Measurements from ENCODE around the gene USP34. TPM values are rescaled to one million over a fixed set of nuclear protein-coding genes. Genes with fewer than 3 reads are reported as not detected.

The USP34 gene
- total RNA-seq, 1 experiment from 2014 or later = 91.4 TPM

DNA sequence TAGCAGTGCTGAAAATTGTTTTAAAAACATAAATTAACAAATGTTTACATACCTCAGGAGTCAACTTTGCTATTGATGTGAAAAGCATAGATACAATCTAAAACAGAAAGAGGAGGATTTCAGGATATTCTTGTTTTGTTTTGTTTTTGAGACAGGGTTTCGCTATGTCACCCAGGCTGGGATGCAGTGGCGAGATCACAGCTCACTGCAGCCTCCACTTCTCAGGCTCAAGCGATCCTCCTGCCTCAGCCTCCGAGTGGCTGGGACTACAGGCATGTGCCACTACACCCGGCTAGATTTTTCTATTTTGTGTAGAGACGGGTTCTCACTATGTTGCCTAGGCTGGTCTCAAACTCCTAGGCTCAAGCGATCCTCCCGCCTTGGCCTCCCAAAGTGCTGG lies 248.3 kb downstream of the USP34 start:
- ChIA-PET POLR2A (interaction anchor here (0.5 kb wide), 1 partner anchor 17 kb away, joined by 9 read pairs; no protein-coding TSS in a partner anchor), CTCF (no interaction called here)
- Histone ChIP-seq H3K36me3 (ENCODE audit: control insufficient read depth, insufficient read depth, low read length) (peaks cover 27% of the 10 kb centered on the region), H3K4me3 (ENCODE audit: low read depth in 2 of 2, low read length in 2 of 2) (no peak overlapping the region), H3K9me3 (ENCODE audit: control insufficient read depth, insufficient read depth, low read depth, low read length) (no peaks in the 10 kb centered on the region), H3K27ac (ENCODE audit: low read length) (no peak overlapping the region), H3K4me1 (ENCODE audit: control insufficient read depth, insufficient read depth, low read length) (no peaks in the 10 kb centered on the region), H3K27me3 (ENCODE audit: control insufficient read depth, insufficient read depth, low read length) (no peaks in the 10 kb centered on the region)
- in situ Hi-C loops (cut with HindIII; ENCODE audit: low pct_unique_long_range_greater_than_20kb, low sequenced_read_pairs) = no loop called here
- no peak for ATAC-seq
- intact Hi-C loops (cut with micrococcal nuclease; ENCODE audit: unreplicated experiment) = no loop called here
- no TSS peak for BruUV-seq (replicated peaks)
- DNase-seq (ENCODE audit: low read depth, low spot score) = no peak
- TF ChIP-seq CTCF (IDR thresholded peaks at IDR 0.05) (no peak), POLR2AphosphoS5 (IDR thresholded peaks at IDR 0.05; ENCODE audit: low read depth, low read length) (no peak)

DNA sequence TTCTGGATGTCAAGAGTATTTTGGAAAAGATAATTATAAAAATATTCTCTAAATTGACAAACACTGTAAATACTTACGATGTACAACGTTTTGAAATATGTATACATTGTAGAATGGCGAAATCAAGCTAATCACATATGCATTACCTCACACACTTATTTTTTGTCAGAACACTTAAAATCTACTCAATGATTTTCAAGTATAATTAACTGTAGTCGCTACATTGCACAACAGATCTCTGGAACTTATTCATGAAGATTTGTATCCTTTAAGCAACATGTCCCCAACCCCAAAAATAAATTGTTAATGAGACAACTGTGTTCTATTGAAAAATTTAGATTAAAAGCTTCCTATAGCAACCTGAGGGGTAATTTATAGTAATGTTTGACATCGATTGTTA lies 249.1 kb downstream of the USP34 start:
- ChIA-PET POLR2A (interaction anchor here (0.5 kb wide), 1 partner anchor 258 kb away, joined by 5 read pairs; no protein-coding TSS in a partner anchor), CTCF (no interaction called here)
- Histone ChIP-seq H3K36me3 (ENCODE audit: control insufficient read depth, insufficient read depth, low read length) (peaks cover 27% of the 10 kb centered on the region), H3K4me3 (ENCODE audit: low read depth in 2 of 2, low read length in 2 of 2) (no peak overlapping the region), H3K9me3 (ENCODE audit: control insufficient read depth, insufficient read depth, low read depth, low read length) (no peaks in the 10 kb centered on the region), H3K27ac (ENCODE audit: low read length) (no peak overlapping the region), H3K4me1 (ENCODE audit: control insufficient read depth, insufficient read depth, low read length) (no peaks in the 10 kb centered on the region), H3K27me3 (ENCODE audit: control insufficient read depth, insufficient read depth, low read length) (no peaks in the 10 kb centered on the region)
- no TSS peak for BruUV-seq (replicated peaks)
- TF ChIP-seq POLR2AphosphoS5 (IDR thresholded peaks at IDR 0.05; ENCODE audit: low read depth, low read length) (no peak), SIN3A (IDR thresholded peaks at IDR 0.05; ENCODE audit: borderline replicate concordance, insufficient read depth, low read depth, low read length) (no peak), CTCF (IDR thresholded peaks at IDR 0.05) (no peak), TCF7L2 (IDR thresholded peaks at IDR 0.05; ENCODE audit: low read depth, low read length) (no peak)
- TF ChIP-seq, protein P1, sequence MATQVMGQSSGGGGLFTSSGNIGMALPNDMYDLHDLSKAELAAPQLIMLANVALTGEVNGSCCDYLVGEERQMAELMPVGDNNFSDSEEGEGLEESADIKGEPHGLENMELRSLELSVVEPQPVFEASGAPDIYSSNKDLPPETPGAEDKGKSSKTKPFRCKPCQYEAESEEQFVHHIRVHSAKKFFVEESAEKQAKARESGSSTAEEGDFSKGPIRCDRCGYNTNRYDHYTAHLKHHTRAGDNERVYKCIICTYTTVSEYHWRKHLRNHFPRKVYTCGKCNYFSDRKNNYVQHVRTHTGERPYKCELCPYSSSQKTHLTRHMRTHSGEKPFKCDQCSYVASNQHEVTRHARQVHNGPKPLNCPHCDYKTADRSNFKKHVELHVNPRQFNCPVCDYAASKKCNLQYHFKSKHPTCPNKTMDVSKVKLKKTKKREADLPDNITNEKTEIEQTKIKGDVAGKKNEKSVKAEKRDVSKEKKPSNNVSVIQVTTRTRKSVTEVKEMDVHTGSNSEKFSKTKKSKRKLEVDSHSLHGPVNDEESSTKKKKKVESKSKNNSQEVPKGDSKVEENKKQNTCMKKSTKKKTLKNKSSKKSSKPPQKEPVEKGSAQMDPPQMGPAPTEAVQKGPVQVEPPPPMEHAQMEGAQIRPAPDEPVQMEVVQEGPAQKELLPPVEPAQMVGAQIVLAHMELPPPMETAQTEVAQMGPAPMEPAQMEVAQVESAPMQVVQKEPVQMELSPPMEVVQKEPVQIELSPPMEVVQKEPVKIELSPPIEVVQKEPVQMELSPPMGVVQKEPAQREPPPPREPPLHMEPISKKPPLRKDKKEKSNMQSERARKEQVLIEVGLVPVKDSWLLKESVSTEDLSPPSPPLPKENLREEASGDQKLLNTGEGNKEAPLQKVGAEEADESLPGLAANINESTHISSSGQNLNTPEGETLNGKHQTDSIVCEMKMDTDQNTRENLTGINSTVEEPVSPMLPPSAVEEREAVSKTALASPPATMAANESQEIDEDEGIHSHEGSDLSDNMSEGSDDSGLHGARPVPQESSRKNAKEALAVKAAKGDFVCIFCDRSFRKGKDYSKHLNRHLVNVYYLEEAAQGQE (IDR thresholded peaks at IDR 0.05; ENCODE audit: insufficient read depth in 1 of 2, low read depth in 2 of 2, low read length in 1 of 2) = no peak
- no peak for ATAC-seq
- DNase-seq (ENCODE audit: low read depth, low spot score) = no peak
- in situ Hi-C loops (cut with HindIII; ENCODE audit: low pct_unique_long_range_greater_than_20kb, low sequenced_read_pairs) (no loop called here), intact Hi-C loops (cut with micrococcal nuclease; ENCODE audit: unreplicated experiment) (no loop called here)
